CD4-positive, alpha-beta T cell treated with Interleukin-17A for 4 hours (primary cell): ENCODE measurements around the gene GPR27.

ENCODE experiments used
- DNase-seq: peaks from one replicate; pipeline ENCODE4 v3.0.0-alpha.2; 2020; ENCODE audit warnings: mixed read lengths

The GPR27 gene, protein sequence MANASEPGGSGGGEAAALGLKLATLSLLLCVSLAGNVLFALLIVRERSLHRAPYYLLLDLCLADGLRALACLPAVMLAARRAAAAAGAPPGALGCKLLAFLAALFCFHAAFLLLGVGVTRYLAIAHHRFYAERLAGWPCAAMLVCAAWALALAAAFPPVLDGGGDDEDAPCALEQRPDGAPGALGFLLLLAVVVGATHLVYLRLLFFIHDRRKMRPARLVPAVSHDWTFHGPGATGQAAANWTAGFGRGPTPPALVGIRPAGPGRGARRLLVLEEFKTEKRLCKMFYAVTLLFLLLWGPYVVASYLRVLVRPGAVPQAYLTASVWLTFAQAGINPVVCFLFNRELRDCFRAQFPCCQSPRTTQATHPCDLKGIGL

DNA sequence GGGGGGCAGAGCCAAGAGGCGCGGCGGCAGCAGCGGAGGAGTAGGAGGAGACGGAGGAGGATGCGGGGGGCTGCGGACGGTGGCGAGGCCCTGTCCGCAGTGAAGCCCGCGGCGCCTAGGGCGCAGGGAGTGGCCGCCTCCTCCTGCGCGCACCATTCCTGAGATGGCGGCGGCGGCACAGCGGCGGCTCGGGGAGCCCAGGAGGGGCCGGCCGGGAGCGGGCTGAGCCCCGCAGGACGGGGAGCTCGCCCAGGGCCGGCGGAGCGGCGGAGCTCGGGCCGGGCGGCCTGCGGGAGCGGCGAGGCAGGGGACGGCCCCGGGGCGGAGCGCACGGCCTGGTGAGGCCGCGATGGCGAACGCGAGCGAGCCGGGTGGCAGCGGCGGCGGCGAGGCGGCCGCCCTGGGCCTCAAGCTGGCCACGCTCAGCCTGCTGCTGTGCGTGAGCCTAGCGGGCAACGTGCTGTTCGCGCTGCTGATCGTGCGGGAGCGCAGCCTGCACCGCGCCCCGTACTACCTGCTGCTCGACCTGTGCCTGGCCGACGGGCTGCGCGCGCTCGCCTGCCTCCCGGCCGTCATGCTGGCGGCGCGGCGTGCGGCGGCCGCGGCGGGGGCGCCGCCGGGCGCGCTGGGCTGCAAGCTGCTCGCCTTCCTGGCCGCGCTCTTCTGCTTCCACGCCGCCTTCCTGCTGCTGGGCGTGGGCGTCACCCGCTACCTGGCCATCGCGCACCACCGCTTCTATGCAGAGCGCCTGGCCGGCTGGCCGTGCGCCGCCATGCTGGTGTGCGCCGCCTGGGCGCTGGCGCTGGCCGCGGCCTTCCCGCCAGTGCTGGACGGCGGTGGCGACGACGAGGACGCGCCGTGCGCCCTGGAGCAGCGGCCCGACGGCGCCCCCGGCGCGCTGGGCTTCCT is at the start of gene GPR27:
Gene GPR27 (plus strand): TSS at position 155 of the 909 bp plus-strand sequence. CDS start 195 bp downstream, at position 350.
- peak; percentile 22 for DNase-seq

DNA sequence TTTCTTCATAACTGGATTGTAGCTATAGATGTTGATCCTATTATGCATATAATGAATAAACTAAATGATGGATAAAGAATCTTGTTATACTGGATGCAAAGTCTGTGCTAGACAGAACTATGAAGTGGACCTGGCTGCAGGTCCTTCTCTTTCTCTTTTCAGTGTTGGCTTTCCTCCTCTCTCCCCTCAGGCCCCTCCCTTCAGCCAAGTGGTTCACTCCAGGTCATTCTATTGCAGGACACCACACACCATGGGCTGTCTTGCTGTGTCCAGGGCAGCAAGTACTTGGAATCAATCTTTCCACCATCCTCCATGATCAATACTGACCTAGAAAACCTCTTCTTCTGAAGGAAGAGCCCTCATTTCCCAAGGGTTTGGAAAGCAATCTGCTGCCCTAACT is 48.7 kb upstream of the GPR27 start:
- DNase-seq = no peak

DNA sequence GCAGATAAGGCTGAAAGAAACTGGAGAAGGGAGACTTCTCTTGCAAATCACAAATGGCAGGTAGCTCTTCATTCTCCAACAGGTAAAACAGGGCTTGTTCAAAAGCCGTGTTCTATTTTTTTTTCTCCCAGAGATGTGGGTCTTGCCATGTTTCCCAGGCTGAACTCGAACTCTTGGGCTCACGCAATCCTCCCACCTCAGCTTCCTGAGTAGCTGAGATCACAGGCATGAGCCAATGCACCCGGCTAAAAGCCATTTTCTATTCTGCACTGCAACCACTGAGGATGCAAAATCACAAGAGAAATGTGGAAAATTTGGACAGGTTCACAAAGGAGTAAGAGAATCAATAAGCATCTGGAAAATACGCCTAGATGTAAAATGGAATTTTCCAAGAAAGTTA is 48.0 kb upstream of the GPR27 start:
- no peak for DNase-seq

DNA sequence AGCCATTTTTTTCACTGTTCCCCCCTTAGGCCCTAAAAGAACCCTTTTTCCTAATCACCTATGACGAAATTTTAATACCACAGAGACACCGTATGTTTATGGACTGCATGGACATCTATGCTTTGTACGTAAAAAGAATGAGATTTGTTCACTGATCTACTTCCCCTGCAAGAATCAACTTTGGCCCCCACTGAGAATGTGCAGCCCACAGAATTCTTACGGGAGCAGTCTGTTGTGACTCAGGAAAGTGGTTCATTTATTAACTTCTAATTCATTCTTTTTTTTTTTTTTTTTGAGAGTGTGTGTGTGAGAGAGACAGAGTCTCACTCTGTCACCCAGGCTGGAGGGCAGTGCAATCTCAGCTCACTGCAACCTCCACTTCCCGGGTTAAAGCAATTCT is 46.1 kb upstream of the GPR27 start:
- no peak for DNase-seq

DNA sequence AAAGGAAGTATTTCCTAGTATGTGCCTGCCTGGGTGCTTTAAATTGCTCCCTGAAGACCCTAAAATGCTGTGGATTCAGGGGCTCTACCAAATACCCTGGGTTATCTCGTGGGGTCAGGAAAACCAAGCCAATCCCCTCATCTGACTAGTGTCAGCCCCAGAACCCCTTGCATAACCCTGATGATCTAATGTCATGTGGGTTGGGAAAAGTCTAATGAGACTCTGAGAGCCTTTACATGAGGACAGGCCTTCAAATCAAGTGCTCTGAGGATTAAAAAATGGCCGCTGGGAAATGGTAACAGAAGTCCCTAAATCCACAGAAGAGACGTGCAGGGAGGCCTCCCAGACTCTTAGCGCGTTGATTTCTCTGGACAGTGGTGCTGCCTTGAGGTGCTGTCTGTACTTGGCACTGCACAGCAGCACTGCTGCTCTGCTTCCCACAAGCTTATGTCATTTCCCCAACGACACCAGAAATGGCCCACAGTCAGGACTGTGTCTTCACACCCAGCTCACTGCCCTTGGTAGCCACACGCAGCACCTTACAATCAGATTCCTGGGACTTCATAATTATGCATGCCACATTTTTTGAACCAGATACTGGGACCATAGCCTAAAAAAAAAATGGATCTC is 45.1 kb upstream of the GPR27 start:
- no peak for DNase-seq

DNA sequence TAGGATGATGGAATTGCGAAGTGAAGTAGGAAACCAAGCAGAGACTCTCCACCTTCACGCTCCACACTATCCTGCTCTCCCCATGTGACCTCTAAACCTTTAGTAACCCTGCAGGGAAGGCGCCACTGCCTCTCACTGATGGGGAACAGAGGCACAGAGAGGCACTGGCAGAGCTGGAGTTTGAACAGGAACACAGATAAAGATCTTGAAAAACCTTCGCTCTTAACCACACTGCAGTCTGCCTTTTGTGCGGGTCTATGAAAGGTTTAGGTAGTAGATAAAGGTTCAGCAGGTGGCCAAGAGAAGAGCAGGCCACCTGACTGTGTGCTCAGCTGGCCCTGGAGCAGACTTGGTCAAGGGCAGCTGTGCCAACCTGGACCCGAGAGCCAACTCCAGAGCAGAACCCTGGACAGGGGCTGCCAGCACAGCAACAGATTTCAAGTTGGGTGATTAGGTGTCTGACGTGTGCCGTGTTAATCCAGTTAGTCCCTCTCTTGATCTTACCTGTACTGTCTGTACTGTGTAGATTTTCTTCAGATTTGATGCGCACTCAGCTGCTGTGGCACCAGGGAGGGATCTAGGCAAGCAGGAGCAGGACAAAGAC is 43.6 kb upstream of the GPR27 start:
- DNase-seq = peak; percentile 35

DNA sequence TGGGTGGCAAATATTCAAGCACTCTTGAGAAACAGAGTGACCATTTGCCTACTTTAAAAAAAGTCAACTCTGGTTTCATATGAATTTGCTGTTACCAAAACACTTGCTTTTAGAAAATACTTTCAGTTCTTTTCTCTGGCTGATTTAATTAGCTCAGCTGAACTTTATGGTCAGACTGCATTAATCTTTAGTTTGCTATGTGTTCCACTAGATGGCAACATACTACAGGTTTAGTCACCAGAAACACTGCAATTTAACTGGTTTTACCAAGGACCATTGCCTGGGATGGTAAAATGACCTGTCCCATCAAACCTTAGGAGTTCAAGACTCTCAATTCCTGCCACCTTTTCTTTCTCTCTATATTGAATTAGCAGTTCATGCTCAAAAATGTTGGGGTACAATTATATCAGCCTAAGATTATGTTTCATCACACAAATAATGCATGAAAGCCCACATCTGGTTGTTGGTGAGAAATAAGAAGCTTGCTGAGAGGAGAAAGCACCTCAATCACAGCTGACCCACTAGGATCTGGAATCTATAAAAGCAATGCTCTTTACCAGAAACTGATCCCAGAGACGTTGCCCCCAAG is 42.7 kb upstream of the GPR27 start:
- DNase-seq = no peak

DNA sequence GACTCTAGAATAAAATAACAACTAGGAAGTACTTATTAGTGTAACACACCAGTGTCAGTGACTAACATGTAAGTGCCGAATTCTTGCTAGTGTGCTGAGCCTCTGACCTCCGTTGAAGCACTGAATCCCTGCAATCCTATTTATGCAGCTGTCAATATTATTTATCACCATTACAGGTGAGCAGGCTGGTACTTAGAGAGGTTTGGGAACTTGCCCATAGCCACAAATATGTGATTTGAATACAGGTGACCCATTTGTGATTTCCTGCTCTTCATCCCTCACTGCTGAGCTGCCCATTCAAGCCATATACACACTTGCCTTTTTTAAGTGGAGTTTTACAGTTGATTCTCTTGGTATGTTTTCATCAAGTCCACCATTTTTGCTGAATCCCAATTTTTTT is 40.6 kb upstream of the GPR27 start:
- DNase-seq = no peak

DNA sequence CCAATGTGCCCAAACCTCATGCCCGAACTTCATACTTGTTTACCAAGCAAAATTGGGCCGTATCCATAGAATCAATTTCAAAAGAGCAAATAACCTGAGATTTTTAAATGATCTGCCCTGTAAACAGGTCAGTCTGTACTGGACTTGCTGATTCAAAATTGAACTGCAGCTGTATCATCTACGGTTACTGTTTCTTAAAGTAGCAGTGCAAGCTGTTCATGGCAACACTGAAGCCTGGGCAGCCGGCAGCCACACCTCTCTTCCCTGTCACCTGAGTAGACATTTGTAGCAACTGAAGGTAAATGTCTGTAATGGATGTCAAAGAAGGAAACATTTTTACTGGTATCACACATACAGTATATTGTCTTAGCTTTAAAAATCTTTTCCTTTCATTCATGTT is 39.1 kb upstream of the GPR27 start:
- no peak for DNase-seq

DNA sequence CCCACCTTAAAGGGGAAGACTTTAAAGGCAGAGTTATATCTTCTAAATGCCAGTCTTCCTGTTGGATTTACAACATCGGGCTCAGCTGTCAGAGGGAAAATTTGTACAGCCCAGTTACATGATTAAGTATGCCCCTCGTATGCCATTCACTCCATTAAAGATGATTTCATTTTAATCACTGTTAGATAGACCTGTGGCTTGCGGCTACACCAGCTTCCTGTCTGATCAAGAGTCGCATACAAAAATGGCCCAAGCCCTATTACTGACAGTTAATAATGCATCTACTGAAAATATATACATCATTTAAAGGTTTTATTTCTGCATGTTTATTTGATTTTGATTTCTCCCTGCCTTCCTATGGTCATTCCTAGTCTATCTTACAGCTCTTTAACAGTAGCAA is 35.6 kb upstream of the GPR27 start:
- DNase-seq = peak; percentile 44

DNA sequence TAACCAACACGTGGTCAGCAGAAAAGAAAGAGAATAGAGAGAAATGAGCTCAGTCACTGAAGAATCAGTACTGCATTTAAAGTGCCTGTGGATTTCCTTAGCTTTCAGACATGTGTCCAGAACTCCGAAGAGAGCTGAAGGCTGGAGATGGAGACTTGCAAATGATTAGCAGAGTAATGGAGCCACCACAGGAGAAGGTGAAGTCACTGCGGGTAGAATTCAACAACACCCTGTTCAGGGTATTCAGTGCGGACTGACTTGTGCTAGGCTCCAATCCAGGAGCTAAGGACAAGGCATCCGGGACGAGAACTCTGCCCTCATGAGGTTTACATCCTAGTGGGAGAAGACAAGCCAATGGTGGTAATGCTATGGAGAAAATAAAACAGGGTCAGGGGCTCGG is 32.7 kb upstream of the GPR27 start:
- DNase-seq = no peak

DNA sequence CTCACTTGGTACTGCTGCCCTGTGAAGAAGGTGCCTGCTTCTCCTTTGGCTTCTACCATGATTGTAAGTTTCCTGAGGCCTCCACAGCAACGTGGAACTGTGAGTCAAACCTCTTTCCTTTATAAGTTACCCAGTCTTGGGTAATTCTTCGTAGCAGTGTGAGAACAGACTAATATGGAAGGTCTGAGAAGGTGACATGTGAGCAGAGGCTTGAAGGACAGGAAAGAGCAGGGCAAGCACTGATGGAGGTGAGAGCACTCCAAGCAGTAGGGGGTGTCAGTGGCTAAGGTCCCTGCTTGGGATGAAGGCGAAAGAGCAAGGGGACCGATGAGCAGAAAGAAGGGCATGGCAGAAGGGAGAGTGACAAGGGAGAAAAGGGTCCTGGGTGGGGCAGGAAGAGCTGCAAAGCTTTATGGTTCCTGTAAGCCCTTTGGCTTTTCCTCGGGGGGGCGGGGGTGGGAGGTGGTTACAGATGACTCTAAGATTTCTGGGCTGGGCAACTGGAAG is 32.0 kb upstream of the GPR27 start:
- peak; percentile 73 for DNase-seq

DNA sequence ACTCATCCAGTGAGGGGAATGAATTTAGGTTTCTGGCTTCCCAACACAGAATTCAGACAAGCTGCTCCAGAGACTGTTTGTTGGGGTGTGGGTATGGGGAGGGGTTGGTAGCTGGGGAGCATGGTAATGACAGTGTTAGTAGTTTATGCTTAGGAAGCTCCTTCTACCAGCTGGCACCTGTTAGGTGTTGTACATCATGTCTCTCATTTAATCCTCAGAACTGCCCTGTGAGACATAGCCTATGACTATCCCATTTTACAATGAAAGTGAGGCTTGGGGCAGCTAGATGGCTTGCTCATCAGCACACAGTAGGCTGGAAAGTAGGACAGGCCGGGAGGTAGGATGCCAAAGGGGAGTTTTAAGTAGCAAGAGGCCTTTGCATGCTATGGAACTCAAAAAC is 31.0 kb upstream of the GPR27 start:
- DNase-seq = no peak

DNA sequence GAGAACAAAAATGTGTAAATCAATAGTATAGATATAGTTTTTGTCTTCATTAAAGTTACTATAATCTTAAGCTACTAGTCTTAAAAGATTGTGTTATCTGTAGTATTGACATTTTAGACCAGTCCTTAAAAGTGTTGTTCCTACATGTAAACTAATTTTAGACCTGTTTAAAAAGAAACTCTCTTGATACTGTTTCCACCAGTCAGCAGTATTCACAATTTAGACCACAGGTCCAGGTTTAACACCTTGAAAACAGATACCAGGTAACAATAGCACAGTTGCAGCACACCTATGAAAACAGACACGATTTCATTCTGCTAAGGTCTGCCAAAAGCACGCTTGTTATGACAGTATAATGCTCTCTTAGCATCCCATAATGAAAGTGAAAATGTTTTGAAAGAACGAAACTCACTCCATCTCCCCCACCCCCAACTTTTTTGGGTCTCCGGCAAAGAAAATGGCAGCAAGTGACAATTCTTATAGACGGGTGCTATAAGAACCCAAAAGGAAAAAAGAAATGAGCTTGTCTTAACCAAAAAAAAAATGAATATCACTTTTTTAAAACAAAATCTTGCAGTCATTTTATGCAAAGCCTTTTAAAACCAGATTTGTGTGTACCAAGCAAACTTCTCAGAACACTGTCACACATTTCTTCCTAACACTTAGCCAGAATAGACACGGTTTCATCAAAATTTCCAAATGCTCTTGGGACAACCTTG is 30.0 kb upstream of the GPR27 start:
- DNase-seq = peak; percentile 67

DNA sequence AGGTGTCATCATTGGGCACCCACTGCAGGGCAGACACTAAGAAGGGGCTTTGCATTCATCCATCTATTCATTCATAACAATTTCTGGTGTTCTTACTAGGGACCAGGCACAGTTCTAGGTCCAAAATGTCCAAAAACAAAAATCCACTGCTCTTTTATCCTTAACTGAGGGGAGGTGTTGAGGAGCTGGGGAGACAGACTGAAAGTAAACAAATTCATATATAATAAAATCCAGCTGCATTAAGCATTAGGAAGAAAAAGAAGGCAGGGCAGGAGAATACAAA is 29.5 kb upstream of the GPR27 start:
- no peak for DNase-seq

DNA sequence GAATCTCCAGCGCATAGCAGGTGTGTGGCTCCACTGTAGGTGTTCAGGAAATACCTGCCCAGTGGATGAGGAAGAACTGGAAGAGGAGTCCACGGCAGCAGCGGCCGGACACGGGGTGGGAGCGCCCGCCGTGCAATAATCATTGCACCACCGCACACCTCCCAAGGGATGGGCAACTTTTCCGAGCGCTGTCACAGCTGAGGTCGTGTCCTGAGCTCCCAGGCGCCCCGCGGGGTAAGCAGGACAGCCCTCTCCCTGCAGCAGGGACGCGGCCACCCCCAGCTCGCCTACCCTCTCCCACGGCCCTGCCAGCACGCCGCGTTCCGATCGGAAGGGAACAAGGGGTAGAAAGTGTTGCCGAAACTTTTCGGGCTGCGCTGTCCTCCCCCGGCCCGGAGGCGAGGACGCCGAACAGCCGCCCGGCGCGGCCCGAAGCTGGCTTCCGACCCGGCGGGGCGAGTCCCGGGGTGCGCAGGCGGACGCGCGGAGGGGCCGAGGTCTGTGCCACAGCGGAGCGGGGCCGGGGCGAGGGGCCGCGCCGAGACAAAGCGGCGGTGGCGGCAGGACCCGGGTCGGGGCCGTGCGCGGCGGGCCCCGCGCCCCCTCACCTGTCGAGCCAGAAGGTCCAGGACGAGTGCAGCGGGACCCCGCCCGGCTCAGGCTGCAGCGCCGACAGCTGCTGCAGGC is 28.9 kb upstream of the GPR27 start:
- peak; percentile 49 for DNase-seq

DNA sequence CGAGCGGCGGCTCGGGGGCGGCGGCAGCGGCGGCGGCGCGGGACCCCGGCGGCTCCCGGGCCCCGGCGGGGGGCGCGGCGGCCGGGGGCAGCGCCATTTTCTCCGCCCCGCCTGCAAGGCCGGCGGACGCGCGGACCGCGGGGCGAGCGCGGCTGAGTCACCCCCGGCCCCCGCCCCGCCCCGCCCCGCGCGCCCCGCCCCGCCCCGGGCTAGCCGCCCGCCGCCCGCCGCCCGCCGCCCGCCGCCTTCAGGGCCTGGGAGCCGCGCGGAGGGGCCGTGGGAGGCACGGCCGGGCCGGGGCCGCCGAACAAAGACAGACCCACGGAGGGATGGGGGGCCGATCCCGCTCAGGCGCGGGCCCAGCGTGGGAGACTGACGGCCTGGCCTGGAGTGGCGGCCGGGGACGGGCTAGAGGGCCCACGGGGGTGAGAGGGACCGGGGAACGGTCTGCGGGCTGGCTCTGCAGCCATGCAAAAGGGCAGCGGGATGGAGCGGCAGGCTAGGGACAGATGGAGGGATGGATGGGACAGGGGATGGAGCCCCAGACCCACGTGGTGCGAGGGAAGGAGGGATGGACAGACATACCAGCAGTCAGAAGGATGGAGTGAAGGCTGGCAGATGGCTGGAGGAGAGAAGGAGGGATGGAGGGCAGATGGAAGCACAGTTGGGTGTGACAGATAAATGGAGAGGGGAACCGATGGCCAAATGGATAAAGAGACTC is 28.2 kb upstream of the GPR27 start, which contains the start of gene EIF4E3:
Gene EIF4E3 (minus strand): TSS at position 132 of the 721 bp plus-strand sequence. CDS start 35 bp downstream, at position 97.
- peak; percentile 68 for DNase-seq

DNA sequence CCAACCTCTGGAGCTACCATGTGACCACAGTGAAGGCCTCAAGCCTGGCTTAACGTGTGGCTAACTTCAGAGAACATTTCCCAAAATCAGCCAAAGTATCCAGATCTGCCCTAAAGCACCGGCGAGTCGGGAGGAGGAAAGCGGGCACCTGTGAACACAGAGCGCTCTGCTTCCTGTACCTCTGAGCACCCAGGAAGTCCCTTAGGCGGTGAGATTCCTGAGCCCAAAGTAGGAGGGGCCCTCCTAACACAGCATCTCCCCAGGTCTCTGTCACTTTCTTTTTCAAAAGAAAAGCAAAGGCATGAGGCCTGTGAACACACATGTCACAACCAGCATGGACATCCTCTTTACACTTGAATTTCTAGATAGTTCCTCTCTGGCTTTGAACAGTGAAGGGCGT is 27.5 kb upstream of the GPR27 start:
- DNase-seq = peak; percentile 68

DNA sequence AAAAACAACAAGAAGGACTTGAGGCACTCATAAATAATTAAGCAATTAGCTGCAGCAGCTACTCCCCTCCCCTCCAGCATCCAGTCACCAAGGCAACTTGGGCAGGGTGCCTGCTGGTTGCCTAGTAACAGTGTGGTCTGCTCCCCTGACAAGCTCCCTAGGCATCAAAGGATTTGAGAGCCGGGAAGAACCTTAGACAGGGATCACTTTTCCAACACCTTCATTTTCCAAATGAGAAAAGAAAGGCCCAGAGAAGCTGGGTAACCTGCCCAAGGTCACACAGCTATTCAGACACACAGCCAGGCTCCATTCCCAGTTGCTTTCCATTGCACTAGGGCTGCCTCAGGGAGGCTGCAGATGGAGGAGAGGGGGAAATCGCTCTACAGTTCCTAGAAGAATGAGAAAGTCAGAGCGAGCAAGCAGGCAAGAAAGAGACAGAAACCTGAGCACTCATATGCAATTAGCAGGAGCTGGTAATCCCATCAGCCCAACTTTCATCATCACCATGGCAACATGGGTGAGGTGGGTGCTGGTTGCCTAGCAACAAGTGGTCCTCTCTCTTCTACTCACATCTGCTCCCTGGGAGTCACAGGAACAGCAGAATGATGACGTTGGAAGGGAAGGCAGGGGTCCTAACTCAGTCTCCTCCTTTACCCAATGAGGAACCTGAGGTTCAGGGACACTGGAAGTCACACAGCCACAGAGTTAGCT is 24.9 kb upstream of the GPR27 start:
- no peak for DNase-seq

DNA sequence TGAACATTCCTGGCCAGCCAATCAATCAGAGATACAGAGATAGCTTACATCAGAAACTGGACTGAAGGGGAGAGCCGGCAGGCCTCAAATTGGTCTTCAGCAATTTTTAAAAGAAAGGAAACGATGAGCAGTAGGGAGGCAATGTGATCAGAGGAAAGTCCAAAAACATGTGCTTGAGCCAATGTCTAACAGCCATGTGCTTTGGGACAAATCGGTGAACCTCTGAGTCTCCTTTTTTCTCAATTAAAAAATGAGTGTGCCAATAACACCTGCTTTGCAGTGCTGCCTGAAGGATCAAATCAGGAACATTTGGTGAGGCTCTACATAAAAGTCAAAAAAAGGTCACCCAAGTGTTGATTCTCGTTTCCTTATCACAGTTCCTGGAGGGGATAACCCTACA is 21.0 kb upstream of the GPR27 start:
- DNase-seq = no peak
